Limb (tissue), 2 donors: ENCODE measurements around the gene CISH.

ENCODE experiments used
- DNase-seq, 2 donors: peaks; one replicate each; pipeline ENCODE4 v3.0.0-alpha.2; 2016; ENCODE audit errors: extremely low spot score in 2 of 2

Gene CISH

DNA sequence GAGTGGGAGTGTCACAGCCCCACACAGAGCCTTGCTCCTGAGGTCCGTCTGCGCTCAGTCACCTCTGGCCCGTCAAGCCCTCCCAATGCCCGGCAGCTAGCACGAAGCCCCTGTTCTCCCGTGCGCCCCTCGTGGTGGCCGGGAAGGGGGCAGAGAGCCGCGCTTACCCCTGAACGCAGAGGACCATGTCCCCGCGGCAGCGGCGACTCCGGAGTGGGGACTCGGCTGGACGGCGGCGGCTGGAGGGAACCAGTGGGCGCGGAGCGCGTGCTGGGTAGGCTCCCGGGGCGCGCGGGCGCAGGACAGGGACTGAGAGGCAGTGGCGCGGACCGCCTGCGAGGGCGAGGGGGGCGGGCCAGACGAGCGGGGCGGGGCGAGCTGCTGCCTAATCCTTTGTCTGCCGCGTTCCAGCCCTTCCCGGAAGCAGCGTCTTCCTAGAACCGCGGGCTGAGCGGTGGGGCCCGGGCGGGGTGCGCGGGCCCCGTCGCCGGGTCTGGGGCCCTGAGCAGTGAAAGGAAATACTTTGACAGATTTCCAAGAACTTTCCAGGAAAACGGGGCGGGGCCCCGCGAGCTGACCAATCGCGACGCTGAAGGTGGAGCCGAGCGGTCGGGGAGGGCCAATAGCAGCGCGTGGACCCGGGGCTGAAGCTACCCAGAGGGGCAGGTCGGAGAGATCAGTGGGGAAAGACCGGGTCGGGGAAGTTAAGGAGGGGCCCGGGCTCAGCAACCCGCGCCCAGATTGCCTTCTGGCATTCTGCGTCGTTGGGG lies at the start of gene CISH:
CISH (minus strand) TSS at position 311 of the 770 bp plus-strand sequence; CDS start at position 187, 124 bp downstream.
- peak; percentile 96 for DNase-seq

DNA sequence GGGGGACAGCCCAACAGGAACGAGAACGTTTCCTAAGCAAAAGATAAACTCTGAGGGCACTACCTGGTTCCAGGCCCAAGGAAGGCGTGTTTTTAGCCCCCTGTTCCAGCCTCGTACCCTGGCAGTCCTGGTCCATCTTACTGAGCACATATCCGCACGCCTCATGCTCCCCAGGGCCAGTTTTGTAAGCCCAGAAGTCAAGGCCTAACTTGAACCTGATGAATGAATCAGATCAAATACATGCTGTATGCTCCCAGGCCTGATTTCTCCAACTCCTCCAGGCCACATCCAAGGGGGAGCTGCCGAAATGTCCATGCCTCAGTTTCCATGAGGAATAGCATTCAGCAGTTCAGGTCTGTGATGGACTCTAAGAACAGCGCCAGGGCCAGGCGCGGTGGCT lies 48.8 kb upstream of the CISH start:
- DNase-seq: no peak

DNA sequence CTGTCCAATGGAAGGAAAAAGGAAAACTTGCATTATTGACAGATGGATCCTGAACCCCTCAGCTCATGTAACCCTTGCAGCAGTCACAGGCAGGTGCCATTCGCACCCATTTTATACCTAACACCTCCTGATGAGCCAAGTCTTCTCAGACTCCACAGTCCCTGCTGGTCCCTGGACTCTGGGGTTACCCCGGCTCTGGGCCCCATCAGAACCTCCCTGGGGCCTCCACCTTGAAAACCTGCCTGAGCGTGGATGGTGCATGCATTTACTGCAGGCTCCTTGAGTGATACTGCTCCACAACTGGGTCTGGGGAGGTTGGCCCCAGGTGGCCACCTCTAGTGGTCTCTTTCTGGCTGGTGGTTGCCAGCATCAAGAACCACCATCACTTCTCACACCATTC lies 47.3 kb upstream of the CISH start:
- no peak for DNase-seq

- DNase-seq: no peak
Observed at GRCh38 chr3:50658416-50658815, 46.8 kb upstream of the CISH start.

- no peak for DNase-seq
Observed at GRCh38 chr3:50657816-50658215, 46.2 kb upstream of the CISH start.

- no peak for DNase-seq
Observed at GRCh38 chr3:50657407-50657806, 45.8 kb upstream of the CISH start.

- no peak for DNase-seq
Observed at GRCh38 chr3:50656417-50657195, 45.0 kb upstream of the CISH start.

DNA sequence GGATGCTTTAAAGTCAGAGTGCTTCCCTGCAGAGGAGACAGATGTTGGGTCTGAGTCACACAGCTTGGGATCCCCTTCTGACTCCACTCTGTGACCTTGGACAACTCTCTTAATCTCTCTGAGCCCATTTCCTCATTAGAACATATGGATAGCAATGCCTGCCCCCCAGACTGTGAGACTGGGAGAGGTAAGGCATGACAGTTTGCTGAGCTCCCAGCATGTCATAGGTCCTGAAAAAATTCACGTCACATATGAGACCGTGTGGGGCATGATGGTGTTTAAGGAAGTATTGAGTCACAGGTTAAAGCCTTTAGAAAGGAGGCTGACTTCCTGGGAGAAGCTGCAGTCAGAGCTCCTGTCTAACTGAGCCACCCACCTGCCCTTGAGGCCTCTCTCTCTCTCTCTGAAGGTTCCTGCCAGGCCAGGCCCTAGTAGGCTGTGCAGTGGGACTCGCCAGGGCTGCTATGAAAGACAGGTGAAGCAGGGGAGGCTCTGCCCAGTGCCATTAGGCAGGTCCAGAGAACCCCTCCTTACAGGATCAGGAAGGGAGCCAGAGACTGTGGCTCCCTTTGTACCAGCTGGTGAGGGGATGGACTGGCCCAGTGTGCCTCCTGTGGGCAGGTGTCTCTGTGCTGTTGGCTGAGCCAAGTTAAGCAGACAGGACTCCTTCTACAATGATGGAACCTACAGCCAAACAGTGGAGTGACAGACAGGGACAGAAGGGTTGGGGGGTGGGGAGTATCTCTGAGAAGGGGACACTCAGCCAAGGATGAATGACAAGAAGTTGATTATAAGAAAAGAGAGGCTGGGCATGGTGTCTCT lies 43.6 kb upstream of the CISH start:
- no peak for DNase-seq

DNA sequence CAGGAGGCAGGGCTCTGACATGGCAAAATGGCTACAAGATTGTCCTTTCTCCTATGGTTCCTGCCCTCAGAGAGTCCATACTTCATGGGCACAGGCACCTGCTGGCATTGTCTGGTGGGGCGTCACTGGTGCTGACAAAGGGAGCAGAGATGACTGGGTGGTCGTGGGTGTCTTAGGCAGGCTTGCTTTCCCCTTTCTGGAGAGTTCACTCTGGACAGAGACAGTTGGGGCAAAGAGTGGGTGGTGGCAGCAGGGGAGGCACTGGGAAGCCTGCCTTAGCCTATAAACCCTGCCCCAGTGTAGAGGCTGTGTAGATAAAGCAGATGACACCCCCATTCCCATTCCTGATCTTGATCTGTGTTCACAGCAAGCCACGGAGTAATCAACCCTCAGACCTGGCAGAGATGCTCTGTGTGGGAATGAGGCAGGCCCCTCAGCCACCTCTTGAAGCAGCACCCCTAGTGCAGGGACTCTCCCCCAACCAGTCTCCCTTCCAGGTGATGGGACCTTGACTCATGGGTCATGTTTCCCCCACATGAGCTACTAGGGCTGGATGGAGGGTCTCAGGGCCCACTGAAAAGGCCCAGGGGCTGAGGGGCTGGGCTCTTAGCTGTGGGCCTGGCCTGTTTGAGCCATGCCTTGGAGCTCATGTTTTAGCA lies 42.5 kb upstream of the CISH start:
- DNase-seq: no peak

- DNase-seq: no peak
Observed at GRCh38 chr3:50652709-50653108, 41.1 kb upstream of the CISH start.

GRCh38 chr3:50651920-50652529 lies 40.5 kb upstream of the CISH start:
- DNase-seq: peak in 1 of 2 donors; percentile 52

DNA sequence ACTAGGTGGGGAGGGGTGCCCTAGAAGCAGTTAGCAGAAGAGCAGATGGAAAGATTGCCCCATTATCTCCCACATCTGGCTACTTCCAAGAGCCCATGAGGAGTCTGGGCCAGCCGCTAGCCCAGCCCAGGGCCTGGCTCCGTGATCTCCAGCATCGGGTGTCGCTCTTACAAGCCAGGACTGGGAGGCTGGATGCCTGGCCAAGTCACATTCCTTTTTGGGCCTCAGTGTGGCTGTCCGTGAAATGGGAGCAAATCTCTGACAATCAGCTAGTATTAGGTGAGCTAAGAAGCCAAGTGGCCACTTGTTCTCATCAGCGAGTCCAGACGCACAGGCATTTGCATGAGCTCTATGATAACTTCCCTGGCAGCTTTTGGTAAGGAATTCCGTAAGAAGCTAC lies 39.9 kb upstream of the CISH start:
- no peak for DNase-seq

GRCh38 chr3:50650018-50650417 lies 38.4 kb upstream of the CISH start:
- DNase-seq: no peak

DNA sequence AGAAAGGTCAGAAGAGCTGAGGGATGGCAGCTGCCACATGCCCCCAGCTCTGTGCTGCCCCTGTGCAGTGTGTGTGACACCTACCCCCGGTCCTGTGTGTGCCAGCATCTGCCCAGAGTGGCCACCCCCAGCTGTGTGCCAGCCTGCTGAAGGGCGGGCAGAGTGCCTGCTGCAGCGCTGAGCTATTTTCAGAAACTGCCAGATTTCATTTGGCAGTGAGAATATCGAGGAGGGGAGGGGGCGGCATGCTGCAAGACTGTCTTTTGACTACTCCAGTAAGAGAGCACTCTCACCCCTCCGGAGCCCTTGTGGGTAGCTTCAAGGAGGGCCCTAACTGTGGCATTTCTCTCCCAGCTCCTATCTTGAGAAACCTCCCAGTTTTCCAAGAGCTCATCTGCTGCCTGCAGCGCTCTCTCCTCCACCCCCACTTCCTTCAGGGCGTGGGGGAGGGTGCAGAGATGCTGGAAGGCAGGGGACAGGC lies 37.9 kb upstream of the CISH start:
- no peak for DNase-seq

- no peak for DNase-seq
Observed at GRCh38 chr3:50648944-50649343, 37.4 kb upstream of the CISH start.

DNA sequence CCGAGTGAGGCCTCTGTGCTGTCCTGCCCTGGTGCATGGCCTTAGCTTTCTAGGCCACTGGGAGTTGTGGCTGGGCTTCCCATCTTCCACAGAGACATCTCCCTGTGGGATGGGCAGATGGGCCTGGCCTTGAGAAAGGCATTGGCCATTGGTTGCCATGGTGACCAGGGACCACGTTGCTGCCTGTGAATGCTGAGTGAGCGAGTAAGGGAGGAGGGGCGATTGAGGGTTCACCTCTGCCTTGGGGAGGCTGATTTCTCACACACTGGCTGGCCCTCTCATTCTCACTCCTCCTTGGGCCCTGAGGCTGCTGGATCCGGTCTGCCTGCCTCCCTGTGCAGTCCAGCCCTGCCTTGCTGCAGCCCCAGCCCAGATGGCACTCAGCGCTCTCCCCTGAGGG lies 36.7 kb upstream of the CISH start:
- DNase-seq: peak in 1 of 2 donors; percentile 39

GRCh38 chr3:50645378-50645777 lies 33.8 kb upstream of the CISH start:
- no peak for DNase-seq

- DNase-seq: peak in 1 of 2 donors; percentile 23
Observed at GRCh38 chr3:50644561-50644960, 33.0 kb upstream of the CISH start.

DNA sequence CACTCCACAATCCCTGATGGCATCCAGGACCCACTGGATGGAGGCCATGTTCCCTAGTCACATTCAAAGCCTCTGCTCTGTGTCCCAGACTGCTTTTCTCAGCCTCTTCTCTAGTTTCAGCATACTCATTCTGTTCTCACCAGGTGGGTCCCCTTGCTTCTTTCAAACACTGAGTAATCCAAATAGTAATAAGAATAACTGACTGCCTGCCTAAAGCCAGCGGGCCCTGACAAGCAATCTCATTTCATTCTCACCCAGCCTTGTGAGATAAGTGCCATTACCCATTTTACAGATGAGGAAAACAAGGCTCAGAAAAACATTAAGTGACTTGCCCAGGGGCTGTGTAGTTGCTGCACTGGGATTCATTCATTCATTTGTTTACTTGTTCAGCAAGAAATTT lies 30.8 kb upstream of the CISH start:
- DNase-seq: no peak

DNA sequence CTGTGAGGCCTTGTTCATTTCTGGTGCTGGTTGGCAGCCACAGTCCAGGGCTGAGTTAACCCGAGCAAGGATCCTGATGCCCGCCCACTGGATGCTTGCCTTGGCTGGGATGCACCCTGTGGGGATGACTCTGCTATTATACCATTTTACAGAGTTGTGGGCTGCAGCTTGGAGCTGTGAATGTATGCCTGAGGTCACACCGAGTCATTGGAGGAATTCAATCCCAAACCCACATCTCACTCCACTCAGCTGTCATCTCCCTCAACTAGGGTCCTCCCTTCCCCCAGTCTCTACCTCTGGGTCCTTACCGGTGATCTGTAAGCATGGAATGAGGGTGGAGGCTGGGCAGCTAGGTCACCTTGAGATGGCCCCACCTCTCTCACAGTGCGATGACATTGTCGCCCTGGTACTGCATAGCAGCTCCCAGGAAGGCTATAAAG lies 27.5 kb upstream of the CISH start:
- no peak for DNase-seq

DNA sequence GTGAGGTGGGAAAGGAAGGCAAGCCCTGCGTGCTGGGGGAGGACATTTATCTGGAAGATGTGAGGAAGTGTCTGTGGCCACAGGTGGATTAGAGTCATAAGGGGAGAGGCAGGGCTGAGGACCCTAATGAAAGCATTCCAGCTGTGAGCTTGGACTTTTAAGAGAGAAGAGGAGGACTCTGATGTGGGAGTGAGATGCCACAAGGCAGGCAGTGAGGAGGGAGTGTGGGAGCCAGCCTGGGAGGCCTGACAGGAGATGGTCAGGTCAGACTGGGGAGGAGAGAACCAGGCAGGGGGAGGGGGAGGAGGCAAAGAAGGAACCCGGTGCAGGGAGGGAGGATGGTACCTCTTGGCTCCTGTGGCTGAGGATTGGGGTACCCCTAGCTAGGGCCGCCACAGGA lies 26.4 kb upstream of the CISH start:
- no peak for DNase-seq
